HFF-Myc (cell line): ENCODE measurements around the gene ZNF282.

Experiments
- DNase-seq: peaks from one replicate; pipeline ENCODE4 v3.0.0-alpha.2; 2011; ENCODE audit warnings: low read depth; ENCODE audit errors: extremely low read depth
- H3K4me3 ChIP-seq: replicated peaks from 2 replicates; pipeline ENCODE4 v1.5.1; 2011; ENCODE audit warnings: low read depth, mild to moderate bottlenecking, control low read depth, low read length
- TF ChIP-seq, protein P1 (sequence below): IDR thresholded peaks from 2 replicates; pipeline ENCODE4 v1.5.1; 2012; ENCODE audit warnings: mild to moderate bottlenecking, low read depth, low read length, control low read depth; ENCODE audit errors: missing control alignments

ZNF282 gene

DNA sequence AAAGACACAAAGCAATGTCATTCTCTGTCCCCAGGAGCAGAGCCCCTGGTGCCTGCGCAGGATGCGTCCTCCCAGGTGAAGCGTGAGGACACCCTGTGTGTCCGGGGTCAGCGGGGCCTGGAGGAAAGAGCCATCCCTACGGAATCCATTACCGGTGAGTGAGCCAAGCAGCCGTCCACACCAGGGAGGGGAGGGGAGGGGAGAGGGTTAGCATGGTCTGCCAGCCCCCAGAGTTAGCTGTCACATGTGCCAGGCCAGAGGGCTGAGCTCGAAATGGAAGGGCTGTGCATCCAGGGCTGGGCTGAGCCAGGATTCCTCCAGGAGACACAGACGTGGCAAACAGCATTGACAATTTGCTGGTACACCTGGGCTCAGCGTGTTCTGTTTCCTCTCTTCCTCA lies 15.2 kb downstream of the ZNF282 start:
- TF ChIP-seq, protein P1, sequence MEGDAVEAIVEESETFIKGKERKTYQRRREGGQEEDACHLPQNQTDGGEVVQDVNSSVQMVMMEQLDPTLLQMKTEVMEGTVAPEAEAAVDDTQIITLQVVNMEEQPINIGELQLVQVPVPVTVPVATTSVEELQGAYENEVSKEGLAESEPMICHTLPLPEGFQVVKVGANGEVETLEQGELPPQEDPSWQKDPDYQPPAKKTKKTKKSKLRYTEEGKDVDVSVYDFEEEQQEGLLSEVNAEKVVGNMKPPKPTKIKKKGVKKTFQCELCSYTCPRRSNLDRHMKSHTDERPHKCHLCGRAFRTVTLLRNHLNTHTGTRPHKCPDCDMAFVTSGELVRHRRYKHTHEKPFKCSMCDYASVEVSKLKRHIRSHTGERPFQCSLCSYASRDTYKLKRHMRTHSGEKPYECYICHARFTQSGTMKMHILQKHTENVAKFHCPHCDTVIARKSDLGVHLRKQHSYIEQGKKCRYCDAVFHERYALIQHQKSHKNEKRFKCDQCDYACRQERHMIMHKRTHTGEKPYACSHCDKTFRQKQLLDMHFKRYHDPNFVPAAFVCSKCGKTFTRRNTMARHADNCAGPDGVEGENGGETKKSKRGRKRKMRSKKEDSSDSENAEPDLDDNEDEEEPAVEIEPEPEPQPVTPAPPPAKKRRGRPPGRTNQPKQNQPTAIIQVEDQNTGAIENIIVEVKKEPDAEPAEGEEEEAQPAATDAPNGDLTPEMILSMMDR, result no peak
- no peak overlapping the region for H3K4me3 ChIP-seq
- DNase-seq, result no peak

DNA sequence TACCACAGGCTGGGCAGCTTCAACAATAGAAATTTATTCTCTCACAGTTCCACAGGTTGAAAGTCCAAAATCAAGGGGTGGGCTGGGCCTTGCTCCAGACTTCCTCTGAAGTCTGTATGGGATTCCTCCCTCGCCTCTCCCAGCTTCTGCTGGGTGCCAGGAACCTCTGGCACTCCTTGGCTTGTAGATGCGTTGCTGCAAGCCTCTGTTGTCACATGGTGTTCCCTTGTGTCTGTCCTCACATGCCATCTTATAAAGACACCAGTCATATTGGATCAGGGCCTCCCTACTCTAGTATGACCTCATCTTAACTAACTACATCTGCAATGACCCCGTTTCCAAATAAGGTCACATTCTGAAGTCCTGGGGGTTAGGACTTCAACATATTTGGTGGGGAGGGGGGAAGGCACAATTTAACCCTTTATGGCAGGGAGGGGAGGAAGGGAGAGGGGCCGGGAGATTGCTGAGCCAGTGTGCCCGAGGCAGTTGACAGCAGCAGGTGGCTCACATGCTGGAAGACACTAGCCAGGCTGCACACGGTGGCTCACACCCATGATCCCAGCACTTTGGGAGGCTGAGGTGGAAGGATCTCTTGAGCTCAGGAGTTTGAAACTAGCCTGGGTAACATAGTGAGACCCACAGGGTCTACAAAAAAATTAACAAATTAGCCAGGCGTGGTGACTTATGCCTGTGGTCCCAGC lies 18.8 kb downstream of the ZNF282 start:
- TF ChIP-seq, protein P1, result no peak
- no peak for DNase-seq
- no peak overlapping the region for H3K4me3 ChIP-seq

DNA sequence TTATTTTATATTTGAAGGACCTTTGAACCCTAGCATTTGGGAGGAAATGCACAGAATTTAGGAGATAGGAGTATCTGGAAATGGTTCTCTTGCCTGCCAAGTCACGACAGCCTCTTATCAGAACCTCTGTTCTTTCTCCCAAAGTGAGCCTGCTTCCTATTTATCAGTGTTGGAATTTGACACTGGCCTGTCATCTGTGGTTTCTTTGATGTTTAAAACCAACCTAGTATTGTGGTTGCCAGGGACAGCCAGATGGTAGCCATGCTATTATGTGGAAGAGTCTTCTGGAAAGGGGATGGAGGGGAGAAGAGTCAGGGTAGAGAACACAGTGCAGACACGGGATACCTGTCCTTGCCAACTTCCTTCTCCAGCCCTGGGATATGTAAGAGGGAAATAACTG lies 21.1 kb downstream of the ZNF282 start:
- no peak for DNase-seq
- TF ChIP-seq, protein P1, result no peak
- no peak overlapping the region for H3K4me3 ChIP-seq

DNA sequence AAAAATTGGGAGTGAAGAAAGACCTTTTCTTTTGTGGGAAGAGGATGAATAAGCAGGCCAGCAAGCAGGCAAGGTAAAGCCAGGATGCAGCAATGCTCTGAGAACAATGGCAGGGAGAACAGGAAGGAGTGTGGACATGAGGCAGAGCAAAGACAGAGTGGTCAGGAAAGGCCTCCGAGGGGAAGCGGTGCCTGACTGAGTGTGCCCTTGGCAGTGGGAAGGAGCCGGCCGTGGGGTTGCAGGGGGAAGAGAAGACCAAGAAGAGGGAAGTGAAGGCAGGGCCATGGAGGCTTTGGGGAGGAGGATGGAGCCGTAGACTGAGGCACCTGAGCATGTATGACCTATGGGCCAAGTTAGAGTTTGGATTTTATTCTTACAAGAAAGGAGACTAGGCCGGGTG lies 22.2 kb downstream of the ZNF282 start:
- TF ChIP-seq, protein P1, result no peak
- H3K4me3 ChIP-seq, result no peak overlapping the region
- DNase-seq, result no peak

DNA sequence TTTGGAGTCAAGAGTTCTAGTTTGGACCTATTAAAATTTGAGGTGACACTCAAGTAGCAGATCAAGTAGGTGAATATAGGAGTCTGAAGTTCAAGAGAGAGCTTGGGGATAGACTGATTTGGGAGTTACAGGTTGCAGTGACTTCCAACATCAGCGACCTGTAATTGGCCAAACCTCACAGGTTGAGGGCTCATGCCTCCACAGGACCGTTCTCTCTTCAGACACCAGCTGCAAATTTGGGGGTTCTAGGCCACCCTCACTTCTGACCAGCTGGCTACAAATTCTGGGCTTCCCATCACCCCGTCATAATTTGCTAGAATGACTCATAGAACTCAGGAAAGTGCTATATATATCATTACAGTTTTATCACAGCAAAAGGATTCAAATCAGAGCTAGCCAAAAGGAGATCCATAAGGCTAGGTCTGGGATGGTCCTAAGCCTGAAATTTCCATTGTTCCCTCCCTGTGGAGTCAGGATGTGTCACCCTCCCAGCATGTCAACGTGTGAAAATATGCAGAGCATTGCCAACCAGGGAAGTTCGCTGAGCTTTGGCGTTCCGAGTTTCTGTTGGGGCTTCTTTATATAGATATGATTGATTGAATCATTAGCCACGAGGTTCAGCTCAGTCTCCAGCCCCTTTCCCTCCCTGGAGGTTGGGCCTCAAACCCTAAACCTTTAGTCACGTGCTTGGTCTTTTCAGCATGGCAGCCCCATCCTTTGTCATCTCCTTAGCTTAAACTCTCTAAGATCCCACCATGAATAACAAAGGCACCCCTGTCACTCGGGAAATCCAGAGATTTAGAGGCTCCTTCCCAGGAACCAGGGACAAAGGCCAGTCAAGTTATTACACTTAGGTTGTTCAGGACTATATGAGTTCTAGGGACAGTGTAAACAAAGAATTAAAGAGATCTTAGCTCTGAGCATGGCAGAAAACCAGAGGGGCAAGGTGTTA lies 23.4 kb downstream of the ZNF282 start:
- TF ChIP-seq, protein P1, result no peak
- H3K4me3 ChIP-seq, result no peak overlapping the region
- no peak for DNase-seq

DNA sequence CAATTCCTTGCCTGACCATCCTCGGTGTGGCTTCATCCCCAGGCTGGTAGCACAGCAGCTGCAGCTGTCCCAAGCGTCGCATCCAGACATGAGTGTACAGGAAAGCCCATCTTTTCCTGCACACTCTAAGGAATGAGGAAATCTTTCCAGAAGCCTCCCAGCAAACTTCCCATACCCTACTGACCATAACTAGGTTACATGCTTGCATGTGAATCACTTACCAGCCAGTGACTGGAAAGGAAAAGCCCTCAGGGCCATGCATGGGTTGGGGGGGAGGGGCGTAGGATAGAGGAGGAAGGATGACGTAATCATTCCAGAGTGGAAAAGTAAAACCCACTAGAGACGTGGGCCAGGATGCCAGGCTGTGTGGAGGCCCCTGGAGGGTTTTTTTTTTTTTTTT lies 25.2 kb downstream of the ZNF282 start:
- TF ChIP-seq, protein P1, result no peak
- H3K4me3 ChIP-seq, result no peak overlapping the region
- no peak for DNase-seq
